ENCODE measurements around the gene DBN1.

The DBN1 gene

GRCh38 chr5:177443144-177443983 lies 30.1 kb downstream of the DBN1 start:
- DNase-seq (ENCODE audit: low read depth), result no peak

GRCh38 chr5:177442066-177442826 lies 31.2 kb downstream of the DBN1 start:
- no peak for DNase-seq (ENCODE audit: low read depth)

- DNase-seq (ENCODE audit: low read depth), result no peak
These were observed 32.2 kb downstream of the DBN1 start for GRCh38 chr5:177440990-177441780.

- no peak for DNase-seq (ENCODE audit: low read depth)
These were observed 33.0 kb downstream of the DBN1 start for GRCh38 chr5:177440211-177440989.

GRCh38 chr5:177439518-177440053 lies 33.8 kb downstream of the DBN1 start:
- no peak for DNase-seq (ENCODE audit: low read depth)

GRCh38 chr5:177438468-177438867 lies 35.0 kb downstream of the DBN1 start:
- no peak for DNase-seq (ENCODE audit: low read depth)

- DNase-seq (ENCODE audit: low read depth), result no peak
These were observed 35.8 kb downstream of the DBN1 start for GRCh38 chr5:177437623-177438022.

GRCh38 chr5:177435847-177436536 lies 37.4 kb downstream of the DBN1 start:
- DNase-seq (ENCODE audit: low read depth), result no peak

GRCh38 chr5:177434942-177435738 lies 38.3 kb downstream of the DBN1 start:
- DNase-seq (ENCODE audit: low read depth), result no peak

GRCh38 chr5:177434437-177434836 lies 39.0 kb downstream of the DBN1 start:
- DNase-seq (ENCODE audit: low read depth), result peak; percentile 38

- no peak for DNase-seq (ENCODE audit: low read depth)
These were observed 39.7 kb downstream of the DBN1 start for GRCh38 chr5:177433658-177434217.

GRCh38 chr5:177432839-177433657 lies 40.4 kb downstream of the DBN1 start:
- no peak for DNase-seq (ENCODE audit: low read depth)

GRCh38 chr5:177432143-177432838 lies 41.1 kb downstream of the DBN1 start:
- DNase-seq (ENCODE audit: low read depth), result no peak

- DNase-seq (ENCODE audit: low read depth), result no peak
These were observed 41.9 kb downstream of the DBN1 start for GRCh38 chr5:177431317-177432142.

- DNase-seq (ENCODE audit: low read depth), result no peak
These were observed 42.5 kb downstream of the DBN1 start for GRCh38 chr5:177430972-177431316.

GRCh38 chr5:177430140-177430951 lies 43.1 kb downstream of the DBN1 start:
- DNase-seq (ENCODE audit: low read depth), result no peak

Measured in ELR (cell line).